Activated T-helper 1 cell treated with anti-CD3 and anti-CD28 coated beads, Interleukin-12 subunit alpha, Interleukin-12 subunit beta, Interleukin-2, Interleukin-4 antibody, amounts not matched to agents 30 ng/mL and 10 ng/mL and 1 ng/mL, durations not matched to agents 14 hours and 24 hours and 36 hours (primary cell): ENCODE data around the gene LOXL1. TPM values are rescaled to one million over a fixed set of nuclear protein-coding genes. Genes with fewer than 3 reads are reported as not detected.
A peak's percentile ranks its signal among the peaks of the same experiment; 100 is the strongest.

Experiments
- DNase-seq: peaks from one replicate; pipeline ENCODE4 v3.0.0; 2021; ENCODE audit warnings: low spot score
- H3K27ac Mint-ChIP-seq: one replicate; pipeline ENCODE4 v1.8.0; 2021; ENCODE audit warnings: mild to moderate bottlenecking, mixed read lengths
- H3K27me3 Mint-ChIP-seq: one replicate; pipeline ENCODE4 v1.8.0; 2022; ENCODE audit warnings: mild to moderate bottlenecking, moderate library complexity, mixed read lengths; ENCODE audit not compliant: insufficient read depth
- H3K36me3 Mint-ChIP-seq: one replicate; pipeline ENCODE4 v1.8.0; 2021; ENCODE audit warnings: low read depth, mixed read lengths
- H3K4me1 Mint-ChIP-seq: one replicate; pipeline ENCODE4 v1.8.0; 2021; ENCODE audit warnings: low read depth, mixed read lengths
- H3K4me3 Mint-ChIP-seq: one replicate; pipeline ENCODE4 v1.8.0; 2021; ENCODE audit warnings: mild to moderate bottlenecking, moderate library complexity, mixed read lengths
- H3K9me3 Mint-ChIP-seq: one replicate; pipeline ENCODE4 v1.8.0; 2021; ENCODE audit warnings: mixed read lengths
- intact Hi-C: fragments of 100-400 bp; cut with micrococcal nuclease; formaldehyde crosslinking; loops from one replicate; pipeline ENCODE4 v1.15.1; 2024
- total RNA-seq: library from RNA; stranded (reverse); gene quantifications from 2 replicates; pipeline ENCODE4 v1.2.3, GENCODE V29; 2022

LOXL1 gene
- total RNA-seq, 1 donor from 2014 or later, result 0.34 TPM

DNA sequence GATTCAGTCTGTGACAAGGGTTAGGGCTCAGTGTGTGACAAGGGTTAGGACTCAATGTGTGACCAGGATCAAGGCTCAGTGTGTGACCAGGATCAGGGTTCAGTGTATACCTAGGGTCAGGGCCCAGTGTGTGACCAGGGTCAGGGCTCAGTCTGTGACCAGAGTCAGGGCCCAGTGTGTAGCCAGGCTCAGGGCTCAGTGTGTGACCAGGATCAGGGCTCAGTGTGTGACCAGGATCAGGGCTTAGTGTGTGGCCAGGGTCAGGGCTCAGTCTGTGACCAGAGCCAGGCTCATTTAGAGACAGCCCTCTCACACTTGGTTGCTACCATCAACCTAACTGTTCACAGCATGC is 24.2 kb downstream of the LOXL1 start:
- no peak for DNase-seq
- Mint-ChIP-seq H3K4me3 (no peak overlapping the region), H3K27me3 (peaks cover 5% of the 10 kb centered on the region), H3K36me3 (no peaks in the 10 kb centered on the region), H3K9me3 (no peaks in the 10 kb centered on the region), H3K27ac (no peak overlapping the region), H3K4me1 (peaks cover 5% of the 10 kb centered on the region)
- intact Hi-C loops, result loop anchor here (2.0 kb wide), 1 partner anchor 54 kb away; no protein-coding TSS in a partner anchor

- Mint-ChIP-seq H3K4me3 (no peak overlapping the region), H3K27me3 (peaks cover 3% of the 10 kb centered on the region), H3K9me3 (no peaks in the 10 kb centered on the region), H3K36me3 (no peaks in the 10 kb centered on the region), H3K27ac (no peak overlapping the region), H3K4me1 (peaks cover 5% of the 10 kb centered on the region)
- intact Hi-C loops, result loop anchor here (1.0 to 2.0 kb wide), 3 partner anchors 8 to 54 kb away; no protein-coding TSS in a partner anchor
- DNase-seq, result peak; percentile 56
These were observed 24.7 kb downstream of the LOXL1 start for GRCh38 chr15:73950831-73951561.

DNA sequence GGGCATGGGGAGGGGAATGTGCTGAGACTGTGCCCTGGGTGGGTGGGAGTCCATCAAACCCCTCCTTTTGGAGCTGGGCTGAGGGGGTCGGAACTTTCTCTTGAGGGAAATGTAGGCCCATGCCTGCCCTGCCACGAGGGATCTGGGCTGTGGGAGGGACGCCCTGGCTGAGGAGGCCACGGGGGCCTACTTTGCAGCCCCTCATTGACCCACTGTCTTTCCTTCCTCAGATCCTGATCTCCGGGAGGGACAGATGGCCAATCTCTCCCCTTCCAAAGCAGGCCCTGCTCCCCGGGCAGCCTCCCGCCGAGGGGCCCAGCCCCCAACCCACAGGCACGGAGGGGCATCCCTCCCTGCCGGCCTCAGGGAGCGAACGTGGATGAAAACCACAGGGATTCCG is 25.3 kb downstream of the LOXL1 start:
- peaks cover 3% of the 10 kb centered on the region for H3K27me3 Mint-ChIP-seq
- H3K36me3 Mint-ChIP-seq, result no peaks in the 10 kb centered on the region
- no peak for DNase-seq
- no peak overlapping the region for H3K4me3 Mint-ChIP-seq
- peaks cover 5% of the 10 kb centered on the region for H3K4me1 Mint-ChIP-seq
- intact Hi-C loops, result loop anchor here (1.0 to 2.0 kb wide), 3 partner anchors 8 to 55 kb away; no protein-coding TSS in a partner anchor
- no peaks in the 10 kb centered on the region for H3K9me3 Mint-ChIP-seq
- H3K27ac Mint-ChIP-seq, result no peak overlapping the region

- intact Hi-C loops, result no loop called here
- Mint-ChIP-seq H3K4me1 (peaks cover 13% of the 10 kb centered on the region), H3K36me3 (no peaks in the 10 kb centered on the region), H3K4me3 (no peak overlapping the region), H3K27me3 (peaks cover 3% of the 10 kb centered on the region), H3K9me3 (no peaks in the 10 kb centered on the region), H3K27ac (peak overlapping the region; percentile 40)
- no peak for DNase-seq
These were observed 26.1 kb downstream of the LOXL1 start for GRCh38 chr15:73952171-73952912.

DNA sequence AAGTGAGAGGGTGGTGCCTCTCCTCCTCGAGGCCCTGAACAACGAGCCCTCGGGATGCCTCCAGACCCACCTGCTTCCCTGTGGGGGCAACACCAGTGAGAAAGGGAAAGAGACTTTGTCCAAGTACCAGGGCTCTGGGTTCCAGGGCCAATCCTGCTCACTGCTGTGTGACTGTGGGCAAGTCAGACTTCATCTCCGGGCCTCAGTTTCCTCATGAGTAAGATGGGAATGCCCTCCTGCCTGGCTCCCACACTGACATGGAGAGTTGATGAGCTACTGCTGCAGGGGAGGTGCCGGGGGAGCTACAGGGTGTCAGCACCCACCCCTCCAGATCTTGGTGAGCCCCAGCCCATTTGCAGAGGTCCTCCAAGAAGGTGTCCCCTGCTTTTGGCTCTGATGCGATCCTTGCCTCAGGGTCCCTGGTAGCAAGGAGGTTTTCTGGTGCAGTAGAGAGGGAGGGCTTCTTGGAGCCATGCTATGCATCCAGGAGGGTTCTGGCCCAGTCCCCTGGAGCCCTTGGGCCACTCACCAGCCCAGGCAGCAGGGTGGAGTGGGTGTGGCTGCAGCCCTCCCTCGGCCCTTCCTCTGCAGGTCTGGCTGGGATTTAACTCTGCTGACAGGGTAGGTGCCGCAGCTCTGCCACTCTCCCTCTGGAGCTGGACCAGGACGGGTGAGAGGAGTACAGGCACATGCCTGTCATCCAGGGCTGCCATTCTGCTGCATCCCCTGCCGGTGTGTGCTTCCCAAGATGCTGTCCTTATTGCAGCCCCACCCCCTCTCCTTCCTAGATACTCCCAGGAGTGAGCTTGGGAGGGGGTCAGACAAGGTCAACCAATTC is 26.9 kb downstream of the LOXL1 start:
- no peaks in the 10 kb centered on the region for H3K36me3 Mint-ChIP-seq
- H3K9me3 Mint-ChIP-seq, result no peaks in the 10 kb centered on the region
- no peak for DNase-seq
- H3K27me3 Mint-ChIP-seq, result peaks cover 2% of the 10 kb centered on the region
- H3K27ac Mint-ChIP-seq, result no peak overlapping the region
- peaks cover 20% of the 10 kb centered on the region for H3K4me1 Mint-ChIP-seq
- intact Hi-C loops, result no loop called here
- no peak overlapping the region for H3K4me3 Mint-ChIP-seq

DNA sequence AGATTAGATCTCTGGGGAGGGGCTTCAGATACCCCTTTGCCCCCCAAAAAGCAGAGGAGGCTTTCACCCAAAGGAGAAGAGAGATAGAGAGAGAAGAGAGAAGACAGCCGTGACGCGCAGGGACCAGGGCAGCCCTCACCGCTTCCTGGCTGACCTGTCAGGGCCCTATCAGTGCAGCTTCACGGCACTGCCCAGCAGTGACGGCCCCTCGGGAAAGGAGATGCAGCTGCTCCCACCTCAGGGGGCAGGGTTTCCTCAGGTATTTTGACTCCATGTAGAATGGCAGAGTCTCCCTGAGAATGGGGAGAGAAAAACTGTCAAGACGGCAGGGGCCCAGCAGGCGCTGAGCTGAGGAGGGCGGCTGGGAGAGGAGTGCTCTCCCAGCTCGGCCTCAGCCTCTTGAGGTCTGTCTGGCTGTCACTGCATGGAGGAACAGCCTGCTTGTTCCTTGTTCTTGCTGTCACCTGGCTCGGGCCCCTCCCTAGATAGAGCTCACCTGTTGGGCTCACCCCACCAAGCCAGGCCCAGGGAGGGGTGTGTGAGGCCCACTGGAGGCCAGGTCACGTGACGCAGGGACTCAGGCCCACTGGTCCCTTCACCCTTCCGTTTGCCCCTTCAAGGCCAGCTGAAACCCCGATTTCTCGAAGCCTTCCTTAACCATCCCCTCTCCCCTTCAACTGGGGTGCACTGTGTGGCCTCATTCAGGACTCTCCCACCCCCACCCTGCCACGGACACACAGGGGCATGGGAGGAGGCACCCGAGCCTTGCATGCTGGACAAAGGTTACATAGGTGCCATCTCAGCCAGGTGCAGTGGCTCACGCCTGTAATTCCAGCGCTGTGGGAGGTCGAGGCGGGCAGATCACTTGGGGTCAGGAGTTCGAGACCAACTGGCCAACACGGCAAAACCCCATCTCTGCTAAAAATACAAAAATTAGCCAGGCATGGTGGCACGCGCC is 28.2 kb downstream of the LOXL1 start:
- H3K9me3 Mint-ChIP-seq, result no peaks in the 10 kb centered on the region
- H3K27ac Mint-ChIP-seq, result no peak overlapping the region
- no peaks in the 10 kb centered on the region for H3K36me3 Mint-ChIP-seq
- intact Hi-C loops, result no loop called here
- H3K27me3 Mint-ChIP-seq, result peaks cover 2% of the 10 kb centered on the region
- no peak for DNase-seq
- peaks cover 32% of the 10 kb centered on the region for H3K4me1 Mint-ChIP-seq
- no peak overlapping the region for H3K4me3 Mint-ChIP-seq

DNA sequence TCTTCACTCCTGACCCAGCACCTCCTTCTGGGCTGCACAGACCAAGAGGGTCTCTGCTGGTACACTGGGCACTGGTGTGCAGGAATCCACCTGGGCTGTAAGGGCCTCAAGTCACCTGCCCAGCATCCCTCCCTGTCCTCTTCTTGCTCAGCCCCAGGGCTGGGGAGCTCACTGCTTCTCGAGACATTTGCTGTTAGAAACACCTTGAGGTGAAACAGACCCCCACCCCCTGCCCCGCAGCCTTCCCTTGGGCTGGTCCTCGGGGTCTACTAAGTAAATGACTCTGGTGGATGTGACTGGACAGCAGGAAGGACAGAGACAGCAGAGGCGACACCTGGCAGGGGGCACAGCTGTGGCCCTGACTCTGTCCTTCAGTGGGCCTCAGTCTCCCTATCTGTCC is 29.1 kb downstream of the LOXL1 start:
- DNase-seq, result no peak
- H3K36me3 Mint-ChIP-seq, result no peaks in the 10 kb centered on the region
- intact Hi-C loops, result no loop called here
- no peaks in the 10 kb centered on the region for H3K9me3 Mint-ChIP-seq
- H3K27ac Mint-ChIP-seq, result no peak overlapping the region
- peaks cover 39% of the 10 kb centered on the region for H3K4me1 Mint-ChIP-seq
- no peak overlapping the region for H3K4me3 Mint-ChIP-seq
- H3K27me3 Mint-ChIP-seq, result peaks cover 2% of the 10 kb centered on the region

DNA sequence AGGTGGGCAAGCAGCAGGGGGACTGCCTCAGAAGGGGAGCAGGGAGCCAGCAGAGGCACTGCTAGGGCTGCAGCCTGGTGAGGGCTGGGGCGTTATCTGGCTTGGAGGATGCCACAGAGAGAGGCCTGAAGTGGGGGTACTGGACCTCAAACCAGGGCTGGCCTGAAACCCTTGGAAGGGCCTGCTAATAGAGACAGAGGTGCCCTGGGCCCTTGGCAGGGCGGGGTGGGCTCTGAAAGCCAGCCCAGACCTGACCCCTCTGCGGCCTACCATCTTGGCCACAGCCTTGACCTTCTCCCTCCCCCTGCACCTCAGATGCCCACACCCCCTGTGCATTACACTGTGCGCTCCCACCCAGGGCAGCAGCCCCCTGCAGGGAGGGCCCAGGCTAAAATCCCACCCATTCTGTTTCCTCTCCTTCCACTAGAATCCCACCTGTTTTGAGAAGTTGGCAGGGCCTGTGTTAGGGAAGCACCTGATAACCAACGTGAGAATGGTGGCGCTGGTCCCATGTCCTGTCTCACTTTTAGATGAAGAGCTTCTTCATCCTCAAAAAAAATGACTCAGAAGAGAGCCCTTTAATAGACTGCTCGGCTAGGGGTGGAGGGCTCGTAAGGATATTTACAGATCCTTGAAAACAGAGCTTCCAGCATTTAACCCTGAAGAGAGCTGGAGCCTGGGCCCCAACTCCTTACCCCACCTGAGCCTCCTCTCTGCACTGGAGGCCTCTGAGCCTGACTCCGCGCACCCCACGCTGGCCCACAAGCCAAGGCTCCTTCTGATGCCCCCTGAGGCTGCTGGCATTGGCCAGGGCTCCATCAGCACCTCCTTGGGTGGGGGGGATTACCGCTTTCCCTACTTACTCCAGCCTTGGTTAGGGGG is 29.8 kb downstream of the LOXL1 start:
- Mint-ChIP-seq H3K27me3 (peaks cover 2% of the 10 kb centered on the region), H3K9me3 (no peaks in the 10 kb centered on the region), H3K4me1 (peaks cover 41% of the 10 kb centered on the region), H3K4me3 (no peak overlapping the region), H3K36me3 (no peaks in the 10 kb centered on the region), H3K27ac (no peak overlapping the region)
- no peak for DNase-seq
- intact Hi-C loops, result no loop called here

DNA sequence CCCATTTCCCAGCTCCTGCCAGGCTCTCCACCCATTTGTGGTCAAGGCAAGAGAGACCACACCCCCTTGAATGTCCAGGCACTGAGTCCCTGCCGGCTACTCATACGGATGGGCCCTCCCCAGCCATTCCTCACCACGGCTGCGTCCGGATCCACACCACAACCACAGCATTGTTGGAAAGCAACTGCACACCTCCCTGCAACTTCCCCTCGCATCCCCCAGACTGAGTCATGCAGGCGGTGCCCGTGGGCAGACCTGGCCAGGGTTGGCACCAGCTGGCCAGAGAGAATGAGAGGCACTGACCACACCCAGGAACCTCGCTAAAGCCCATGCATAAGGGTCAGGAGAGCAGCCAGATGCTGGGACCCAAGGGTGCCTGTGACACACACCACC is 30.5 kb downstream of the LOXL1 start:
- Mint-ChIP-seq H3K4me3 (no peak overlapping the region), H3K36me3 (no peaks in the 10 kb centered on the region), H3K9me3 (no peaks in the 10 kb centered on the region), H3K4me1 (peaks cover 37% of the 10 kb centered on the region), H3K27me3 (peaks cover 2% of the 10 kb centered on the region), H3K27ac (no peak overlapping the region)
- DNase-seq, result no peak
- intact Hi-C loops, result no loop called here

DNA sequence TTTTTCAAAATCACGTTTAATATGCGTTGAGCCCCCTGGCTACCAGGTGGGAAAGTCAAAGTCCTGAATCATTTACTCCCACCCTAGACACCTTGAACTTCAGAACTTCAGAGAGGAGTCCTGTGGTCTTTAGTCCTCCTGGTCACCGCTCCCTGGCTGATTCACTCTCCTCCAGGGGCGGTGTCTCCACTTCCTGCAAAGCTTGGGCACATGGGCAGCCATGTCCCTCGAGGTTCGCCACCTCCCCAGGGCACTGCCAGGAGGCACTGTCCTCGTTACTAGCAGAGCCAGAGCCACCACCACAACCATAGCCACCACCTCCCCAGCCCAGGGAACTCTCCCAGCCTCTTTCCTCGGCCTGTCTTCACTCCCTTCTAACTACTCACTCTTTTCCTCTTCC is 31.0 kb downstream of the LOXL1 start:
- Mint-ChIP-seq H3K36me3 (no peaks in the 10 kb centered on the region), H3K27me3 (peaks cover 2% of the 10 kb centered on the region)

GRCh38 chr15:73957785-73958184 is 31.5 kb downstream of the LOXL1 start:
- DNase-seq, result no peak
- Mint-ChIP-seq H3K4me1 (peaks cover 37% of the 10 kb centered on the region), H3K9me3 (no peaks in the 10 kb centered on the region), H3K27me3 (peaks cover 2% of the 10 kb centered on the region), H3K4me3 (no peak overlapping the region), H3K36me3 (no peaks in the 10 kb centered on the region), H3K27ac (peak overlapping the region; percentile 56)
- intact Hi-C loops, result no loop called here

More for the DNA sequence above, 31.0 kb downstream of the LOXL1 start:
- intact Hi-C loops, result no loop called here
- no peak for DNase-seq
- Mint-ChIP-seq H3K9me3 (no peaks in the 10 kb centered on the region), H3K4me3 (no peak overlapping the region), H3K27ac (no peak overlapping the region), H3K4me1 (peaks cover 37% of the 10 kb centered on the region)
